A673 (cell line): Measurements from ENCODE around the gene PPP6R1. TPM values are rescaled to one million over a fixed set of nuclear protein-coding genes. Genes with fewer than 3 reads are reported as not detected.

ENCODE experiments used
- BruUV-seq: library from RNA; stranded (reverse); fragments of 400-500 nt; replicated peaks from 2 replicates; lab custom pipeline; 2021; lab: Mats Ljungman, UMichigan
- CTCF ChIA-PET: fragments of 300-600 bp; sonication (Branson Sonifier 250); formaldehyde crosslinking; loops from one replicate; lab custom pipeline; 2022; ENCODE audit warnings: antibody characterized with exemption; lab: Charles Lee
- POLR2A ChIA-PET: fragments of 300-600 bp; sonication (Branson Sonifier 250); formaldehyde crosslinking; loops from one replicate; lab custom pipeline; 2022; ENCODE audit warnings: antibody characterized with exemption; ENCODE audit not compliant: low non-redundant PET; lab: Charles Lee
- DNase-seq: peaks from one replicate; pipeline ENCODE4 v3.0.0-alpha.2; 2015; ENCODE audit warnings: low spot score
- H3K27ac ChIP-seq: fragments of 200-600 bp; sonication (generic); 2 replicates; pipeline ENCODE4 v1.5.1; 2016; ENCODE audit warnings: mixed run types, low read depth, mild to moderate bottlenecking, mixed read lengths, antibody characterized with exemption, low read length; ENCODE audit not compliant: poor library complexity, severe bottlenecking
- H3K27me3 ChIP-seq: fragments of 200-600 bp; sonication (generic); replicated peaks from 2 replicates; pipeline ENCODE4 v1.6.1; 2017; ENCODE audit warnings: mixed run types, low read depth, mild to moderate bottlenecking, mixed read lengths, antibody characterized with exemption, low read length; ENCODE audit not compliant: insufficient read depth, poor library complexity
- H3K36me3 ChIP-seq: fragments of 200-600 bp; sonication (generic); 2 replicates; pipeline ENCODE4 v1.6.1; 2016; ENCODE audit warnings: mixed run types, mild to moderate bottlenecking, mixed read lengths, antibody characterized with exemption, low read length; ENCODE audit not compliant: insufficient read depth, poor library complexity, severe bottlenecking
- H3K4me1 ChIP-seq: fragments of 200-600 bp; sonication (generic); 2 replicates; pipeline ENCODE4 v1.6.1; 2017; ENCODE audit warnings: mixed run types, mild to moderate bottlenecking, mixed read lengths, antibody characterized with exemption, low read length; ENCODE audit not compliant: insufficient read depth, poor library complexity, severe bottlenecking
- H3K4me3 ChIP-seq: fragments of 200-600 bp; sonication (generic); 2 replicates; pipeline ENCODE4 v1.5.1; 2016; ENCODE audit warnings: low read depth, mixed run types, mild to moderate bottlenecking, mixed read lengths, low read length; ENCODE audit not compliant: poor library complexity, severe bottlenecking
- H3K9me3 ChIP-seq: fragments of 200-600 bp; sonication (generic); 2 replicates; pipeline ENCODE4 v1.6.1; 2016; ENCODE audit warnings: mixed run types, low read depth, mild to moderate bottlenecking, mixed read lengths, antibody characterized with exemption, low read length; ENCODE audit not compliant: poor library complexity, severe bottlenecking
- CTCF ChIP-seq: fragments of 300-800, 200-600 bp; sonication (generic); conservative IDR thresholded peaks from 2 replicates; pipeline ENCODE4 v1.5.1; 2017; ENCODE audit warnings: low read depth, mild to moderate bottlenecking, antibody characterized with exemption, low read length, moderate library complexity, mixed read lengths
- EZH2 ChIP-seq: fragments of 200-600 bp; sonication (generic); IDR thresholded peaks from 2 replicates; pipeline ENCODE4 v1.6.1; 2017; ENCODE audit warnings: borderline replicate concordance, low read depth, mild to moderate bottlenecking, mixed read lengths, antibody characterized with exemption, low read length; ENCODE audit not compliant: poor library complexity, severe bottlenecking
- intact Hi-C: fragments of 100-400 bp; cut with micrococcal nuclease; formaldehyde crosslinking; loops from one replicate; pipeline ENCODE4 v1.10.0; 2022; ENCODE audit not compliant: unreplicated experiment
- total RNA-seq: library from RNA; stranded (reverse); gene quantifications from 2 replicates; pipeline ENCODE4 v1.2.3, GENCODE V29; 2021

Gene PPP6R1
- total RNA-seq, 1 experiment from 2014 or later: 108 TPM

- no peaks in the 10 kb centered on the region for H3K4me1 ChIP-seq
- H3K4me3 ChIP-seq: no peak overlapping the region
- TF ChIP-seq EZH2: no peak
- TF ChIP-seq CTCF: no peak
- intact Hi-C loops: no loop called here
- POLR2A ChIA-PET: no interaction called here
- CTCF ChIA-PET: no interaction called here
- H3K9me3 ChIP-seq: no peaks in the 10 kb centered on the region
- no peak overlapping the region for H3K27ac ChIP-seq
- H3K27me3 ChIP-seq: no peaks in the 10 kb centered on the region
- H3K36me3 ChIP-seq: peaks cover 3% of the 10 kb centered on the region
- no TSS peak for BruUV-seq
- DNase-seq: no peak
Observed at GRCh38 chr19:55269299-55269698, 10.5 kb upstream of the PPP6R1 start.

- no peak overlapping the region for H3K27ac ChIP-seq
- H3K4me1 ChIP-seq: no peaks in the 10 kb centered on the region
- no peak overlapping the region for H3K4me3 ChIP-seq
- POLR2A ChIA-PET: interaction anchor here (0.6 kb wide), 1 partner anchor 52 kb away, joined by 3 read pairs; no protein-coding TSS in a partner anchor
- no peak for TF ChIP-seq EZH2
- TF ChIP-seq CTCF: no peak
- BruUV-seq: no TSS peak
- CTCF ChIA-PET: no interaction called here
- no peaks in the 10 kb centered on the region for H3K36me3 ChIP-seq
- no peaks in the 10 kb centered on the region for H3K9me3 ChIP-seq
- no peaks in the 10 kb centered on the region for H3K27me3 ChIP-seq
- intact Hi-C loops: no loop called here
- no peak for DNase-seq
Observed at GRCh38 chr19:55266840-55267239, 8.0 kb upstream of the PPP6R1 start.

- H3K4me3 ChIP-seq: no peak overlapping the region
- H3K27ac ChIP-seq: no peak overlapping the region
- no TSS peak for BruUV-seq
- POLR2A ChIA-PET: no interaction called here
- CTCF ChIA-PET: no interaction called here
- TF ChIP-seq CTCF: no peak
- H3K36me3 ChIP-seq: no peaks in the 10 kb centered on the region
- no peaks in the 10 kb centered on the region for H3K9me3 ChIP-seq
- no peaks in the 10 kb centered on the region for H3K27me3 ChIP-seq
- intact Hi-C loops: no loop called here
- no peaks in the 10 kb centered on the region for H3K4me1 ChIP-seq
- no peak for DNase-seq
Observed at GRCh38 chr19:55266404-55266803, 7.6 kb upstream of the PPP6R1 start.
